Tongue (tissue), 2 donors: ENCODE results near the gene SPATA13. TPM values are rescaled to one million over a fixed set of nuclear protein-coding genes. Genes with fewer than 3 reads are reported as not detected.
A peak's percentile ranks its signal among the peaks of the same experiment; 100 is the strongest.

Experiments
- DNase-seq: peaks from one replicate; pipeline ENCODE4 v3.0.0-alpha.2; 2015
- total RNA-seq: library from RNA; depleted of rRNA; stranded (reverse); fragments of >200 nt; gene quantifications from one replicate; pipeline ENCODE4 v1.2.3, GENCODE V29; 2014

Gene SPATA13
- total RNA-seq, 1 donor from 2014 or later: 11.3 TPM

GRCh38 chr13:24141333-24141910 lies 19.1 kb upstream of the SPATA13 start:
- DNase-seq: no peak

GRCh38 chr13:24142453-24142852 lies 18.1 kb upstream of the SPATA13 start:
- no peak for DNase-seq

- DNase-seq: no peak
These were observed 17.6 kb upstream of the SPATA13 start for GRCh38 chr13:24142886-24143285.

- DNase-seq: peak; percentile 42
These were observed 15.3 kb upstream of the SPATA13 start for GRCh38 chr13:24145240-24145639.

GRCh38 chr13:24145674-24146073 lies 14.8 kb upstream of the SPATA13 start:
- no peak for DNase-seq

- DNase-seq: no peak
These were observed 13.5 kb upstream of the SPATA13 start for GRCh38 chr13:24146961-24147569.

- no peak for DNase-seq
These were observed 13.0 kb upstream of the SPATA13 start for GRCh38 chr13:24147570-24147963.

- peak; percentile 24 for DNase-seq
These were observed 11.9 kb upstream of the SPATA13 start for GRCh38 chr13:24148414-24149235.

GRCh38 chr13:24149246-24150032 lies 11.1 kb upstream of the SPATA13 start:
- DNase-seq: no peak

GRCh38 chr13:24150572-24150971 lies 9.9 kb upstream of the SPATA13 start:
- no peak for DNase-seq

- no peak for DNase-seq
These were observed 8.7 kb upstream of the SPATA13 start for GRCh38 chr13:24151864-24152263.

- no peak for DNase-seq
These were observed 8.0 kb upstream of the SPATA13 start for GRCh38 chr13:24152292-24153214.

- no peak for DNase-seq
These were observed 7.2 kb upstream of the SPATA13 start for GRCh38 chr13:24153347-24153746.

GRCh38 chr13:24153979-24154701 lies 6.4 kb upstream of the SPATA13 start:
- no peak for DNase-seq

- DNase-seq: peak; percentile 54
These were observed 1.2 kb upstream of the SPATA13 start for GRCh38 chr13:24159357-24159756.

GRCh38 chr13:24161010-24161775 lies 673 bp downstream of the SPATA13 start:
- DNase-seq: peak; percentile 32

GRCh38 chr13:24161980-24162525 lies 1.5 kb downstream of the SPATA13 start:
- no peak for DNase-seq

- no peak for DNase-seq
These were observed 2.1 kb downstream of the SPATA13 start for GRCh38 chr13:24162604-24163003.

GRCh38 chr13:24165746-24166145 lies 5.2 kb downstream of the SPATA13 start:
- no peak for DNase-seq

- DNase-seq: no peak
These were observed 6.0 kb downstream of the SPATA13 start for GRCh38 chr13:24166561-24166960.
